HG02798 (cell line): ENCODE results near the gene NEB.
"Not testable (repeated sequence)": the region's sequence is repeated elsewhere in the genome, so short reads cannot be mapped to it uniquely, and the experiment has no call there.

Source experiments
- ATAC-seq: cut with Tn5 transposase; IDR thresholded peaks from one replicate; pipeline ENCODE4 v1.9.1; 2021; ENCODE audit warnings: mild to moderate bottlenecking; ENCODE audit not compliant: unreplicated experiment, poor library complexity

Gene NEB

DNA sequence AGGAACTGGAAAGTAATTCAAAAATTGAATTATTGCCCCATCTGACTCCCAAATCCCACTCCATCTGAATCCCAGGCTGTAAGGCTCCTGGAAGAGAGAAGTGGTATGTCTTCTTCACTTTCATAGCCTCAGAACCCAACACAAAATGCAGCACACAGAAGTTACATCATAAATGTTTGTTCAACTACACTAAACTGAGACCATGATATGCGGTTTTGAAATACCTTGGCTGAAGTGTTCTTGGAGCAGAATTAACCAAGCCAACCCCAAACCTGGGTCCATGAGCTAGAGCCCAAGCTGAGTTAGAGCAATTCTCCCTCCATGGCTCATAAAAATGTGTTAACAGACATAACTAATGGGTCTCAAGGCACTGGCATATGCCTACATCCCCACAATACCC lies 23.3 kb downstream of the NEB start:
- ATAC-seq: no peak

DNA sequence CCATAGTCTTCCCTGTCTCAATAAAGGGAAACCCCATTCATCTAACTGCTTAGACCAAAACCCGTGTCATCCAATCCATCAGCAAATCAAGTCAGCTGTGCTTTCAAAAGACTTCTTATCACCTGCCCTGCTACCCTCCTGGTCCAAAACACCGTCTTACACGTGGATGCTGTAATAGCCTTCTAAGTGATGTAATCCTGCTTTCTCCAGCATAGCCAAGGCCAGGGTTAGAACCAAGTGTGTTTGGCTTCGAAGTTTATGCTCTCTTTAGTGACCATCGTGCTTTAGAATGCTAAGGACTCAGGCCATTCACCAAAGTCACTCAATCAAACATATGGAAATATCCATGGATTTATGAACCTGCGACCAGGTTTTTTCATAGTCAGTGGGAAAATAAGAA lies 25.5 kb downstream of the NEB start:
- ATAC-seq: no peak

DNA sequence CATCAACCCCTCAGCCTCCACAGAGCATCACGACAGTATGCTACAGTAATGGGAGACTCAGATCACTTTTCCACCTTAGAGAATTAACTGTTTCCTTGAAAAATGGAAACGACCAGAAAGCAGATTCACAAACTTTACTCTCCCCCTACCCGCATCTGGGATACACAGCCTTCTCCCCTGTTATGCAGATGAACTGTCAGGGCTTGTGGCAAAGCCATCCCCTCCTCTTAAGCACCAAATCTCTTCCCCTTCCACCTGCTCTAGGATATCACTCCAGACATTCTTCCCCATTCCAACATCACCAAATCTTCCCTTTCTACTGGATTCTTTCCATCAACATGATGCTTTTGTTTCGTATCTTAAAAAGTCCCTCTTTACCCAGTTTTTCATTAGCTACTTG lies 26.4 kb downstream of the NEB start:
- ATAC-seq: no peak

DNA sequence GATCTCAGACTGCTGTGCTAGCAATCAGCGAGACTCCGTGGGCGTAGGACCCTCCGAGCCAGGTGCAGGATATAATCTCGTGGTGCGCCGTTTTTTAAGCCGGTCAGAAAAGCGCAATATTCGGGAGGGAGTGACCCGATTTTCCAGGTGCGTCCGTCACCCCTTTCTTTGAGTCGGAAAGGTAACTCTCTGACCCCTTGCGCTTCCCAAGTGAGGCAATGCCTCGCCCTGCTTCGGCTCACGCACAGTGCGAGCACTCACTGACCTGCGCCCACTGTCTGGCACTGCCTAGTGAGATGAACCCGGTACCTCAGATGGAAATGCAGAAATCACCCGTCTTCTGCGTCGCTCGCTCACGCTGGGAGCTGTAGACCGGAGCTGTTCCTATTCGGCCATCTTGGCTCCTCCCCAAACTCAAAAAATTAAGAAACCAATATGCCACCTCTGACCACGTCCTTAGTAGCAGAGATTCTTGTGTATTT lies 29.8 kb downstream of the NEB start:
- not testable (repeated sequence) for ATAC-seq

DNA sequence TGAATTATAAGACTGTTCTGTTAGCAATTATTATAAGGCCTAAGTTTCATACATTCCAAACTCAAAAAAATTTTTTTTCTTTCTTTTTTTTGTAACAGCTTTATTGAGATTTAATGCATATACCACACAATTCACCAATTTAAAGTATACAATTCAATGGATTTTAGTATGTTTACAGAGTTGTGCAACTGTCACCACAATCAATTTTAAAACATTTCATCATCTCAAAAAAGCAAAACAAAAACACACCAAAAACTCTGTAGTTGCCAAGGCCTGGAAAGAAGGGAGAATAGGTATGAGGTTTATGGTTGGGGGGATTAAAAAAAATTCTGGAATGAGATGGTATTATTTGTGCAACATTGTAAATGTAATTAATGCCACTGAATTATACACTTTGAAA lies 36.1 kb downstream of the NEB start:
- not testable (repeated sequence) for ATAC-seq

DNA sequence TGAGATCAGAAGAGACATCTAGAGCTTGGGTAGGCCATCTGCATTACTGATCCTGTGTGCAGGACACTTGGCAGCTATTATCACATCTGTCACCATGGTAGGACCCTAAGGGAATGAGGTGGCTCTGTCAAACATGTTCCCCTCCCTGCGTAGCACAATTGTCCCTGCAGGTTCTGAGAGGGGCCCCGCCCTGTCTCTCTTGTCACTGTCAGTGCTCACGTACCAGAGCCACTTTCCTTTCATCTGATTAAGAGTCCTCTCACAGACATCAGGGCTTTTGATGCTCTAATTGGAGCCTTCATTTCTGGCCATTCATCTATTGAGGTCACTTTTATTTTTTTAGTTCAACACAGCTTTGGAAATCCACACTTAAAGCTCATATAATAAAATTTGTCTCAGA lies 38.5 kb downstream of the NEB start:
- ATAC-seq: no peak

DNA sequence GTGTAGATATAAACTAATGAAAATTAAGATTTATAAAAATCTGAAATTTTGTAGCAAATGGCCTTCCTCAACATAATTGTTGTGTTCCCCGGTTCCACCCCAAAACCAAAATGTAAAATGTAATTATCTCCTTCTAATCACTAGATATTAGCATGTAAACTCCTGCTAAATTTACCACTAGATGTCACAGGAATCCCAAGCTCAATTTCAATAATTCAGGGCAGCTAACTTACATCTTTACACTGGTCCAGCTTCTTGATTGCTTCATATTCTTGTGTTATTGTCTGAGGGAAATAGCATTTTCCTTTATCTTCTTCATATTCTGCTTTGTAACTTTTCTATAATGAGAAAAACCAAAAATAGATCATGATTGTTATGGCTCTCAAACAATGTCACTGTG lies 42.6 kb downstream of the NEB start:
- no peak for ATAC-seq

DNA sequence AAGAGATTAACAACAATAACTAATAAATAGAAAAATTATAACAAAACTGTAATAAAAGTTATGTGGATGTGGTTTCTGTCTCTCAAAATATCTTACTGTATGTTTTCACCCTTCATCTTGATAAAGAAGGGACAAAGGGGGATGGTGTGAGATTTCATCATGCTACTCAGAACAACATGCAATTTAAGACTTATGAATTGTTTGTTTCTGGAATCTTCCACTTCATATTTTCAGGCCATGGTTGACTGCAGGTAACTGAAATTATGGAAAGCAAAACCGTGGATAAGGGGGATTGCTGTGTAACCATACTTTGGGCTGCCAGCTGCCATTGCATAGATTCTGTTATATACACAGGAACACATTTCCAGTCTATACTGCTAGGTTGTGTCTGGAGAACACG lies 45.6 kb downstream of the NEB start:
- ATAC-seq: no peak

DNA sequence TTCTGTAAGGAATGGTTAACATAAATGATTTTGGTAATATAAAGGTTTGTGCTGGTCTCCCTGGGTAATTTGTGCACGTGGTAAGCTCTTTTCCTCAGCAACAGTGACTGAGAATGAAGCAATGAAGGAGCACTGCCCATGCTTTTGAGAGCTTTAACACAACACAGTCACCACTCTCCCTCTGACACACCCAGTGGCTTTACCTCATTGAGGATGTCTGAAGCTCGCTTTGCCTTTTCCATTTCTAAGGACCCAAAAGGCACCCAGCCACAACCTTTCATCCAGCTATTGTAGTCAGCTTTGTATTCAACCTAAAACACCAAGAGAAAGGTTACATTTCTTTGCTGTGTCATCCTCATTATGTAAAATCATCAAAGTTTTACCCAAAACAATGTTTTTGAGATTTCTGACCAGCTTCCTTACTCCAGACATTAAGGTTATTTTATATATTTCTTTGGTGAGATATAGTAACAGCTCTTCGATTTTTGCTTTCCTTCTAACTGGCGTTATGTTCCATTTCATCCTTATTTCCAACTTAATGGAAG lies 51.7 kb downstream of the NEB start:
- no peak for ATAC-seq

DNA sequence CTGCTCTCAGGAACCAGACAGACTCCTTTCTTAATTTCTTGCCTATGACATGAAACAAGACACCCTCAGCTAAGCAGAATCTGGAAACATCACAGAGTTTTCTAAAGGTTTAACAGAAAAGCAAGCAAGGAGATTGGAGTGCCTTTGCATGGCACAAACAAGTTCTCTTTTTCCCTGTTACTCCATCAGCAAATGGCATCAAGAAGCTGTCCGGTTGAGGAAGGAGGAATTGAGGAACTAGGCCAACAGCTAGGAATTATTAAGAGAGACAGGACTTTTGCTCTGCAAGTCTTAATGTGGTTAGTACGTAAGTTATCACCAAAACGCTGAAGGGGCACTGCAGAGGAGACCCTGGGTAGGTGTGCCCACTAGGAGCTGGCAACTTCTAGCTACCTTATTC lies 53.2 kb downstream of the NEB start:
- ATAC-seq: no peak

DNA sequence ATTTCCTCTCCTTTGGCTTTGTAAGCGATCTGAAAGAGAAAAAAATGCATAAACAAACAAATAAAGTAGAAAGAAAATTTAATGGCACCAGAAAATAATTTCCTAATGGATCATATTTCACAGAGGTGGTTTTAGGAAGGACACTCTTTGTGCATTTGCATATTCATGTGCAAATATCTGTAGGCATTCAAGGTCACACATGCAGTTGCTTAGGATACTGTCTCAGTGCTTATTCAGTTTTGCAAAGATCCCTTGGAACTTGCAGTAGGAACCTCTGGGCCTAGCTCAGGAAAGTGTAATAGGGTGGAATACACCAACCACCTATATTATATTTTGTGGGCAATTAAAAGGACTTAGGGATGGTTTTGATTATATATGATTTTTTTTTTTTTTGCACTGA lies 54.3 kb downstream of the NEB start:
- no peak for ATAC-seq

DNA sequence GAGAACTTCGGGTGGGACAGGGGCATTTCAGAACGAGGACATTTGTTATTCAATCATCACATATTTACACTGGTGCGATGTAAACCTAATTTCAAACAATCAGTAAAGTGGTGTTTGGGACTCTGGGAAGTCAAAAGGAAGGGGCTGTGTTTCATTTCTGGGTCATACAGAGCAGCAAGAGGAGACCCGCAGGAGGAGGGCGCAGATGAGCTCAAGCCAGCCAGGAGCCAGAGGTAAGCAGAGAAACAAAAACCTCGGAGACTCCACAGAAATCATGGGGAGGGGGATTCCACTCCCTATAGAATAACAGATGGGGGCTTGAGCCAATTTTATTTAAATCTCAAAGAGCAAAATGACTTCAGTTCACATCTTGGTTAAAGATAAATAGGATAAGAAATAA lies 55.4 kb downstream of the NEB start:
- no peak for ATAC-seq

DNA sequence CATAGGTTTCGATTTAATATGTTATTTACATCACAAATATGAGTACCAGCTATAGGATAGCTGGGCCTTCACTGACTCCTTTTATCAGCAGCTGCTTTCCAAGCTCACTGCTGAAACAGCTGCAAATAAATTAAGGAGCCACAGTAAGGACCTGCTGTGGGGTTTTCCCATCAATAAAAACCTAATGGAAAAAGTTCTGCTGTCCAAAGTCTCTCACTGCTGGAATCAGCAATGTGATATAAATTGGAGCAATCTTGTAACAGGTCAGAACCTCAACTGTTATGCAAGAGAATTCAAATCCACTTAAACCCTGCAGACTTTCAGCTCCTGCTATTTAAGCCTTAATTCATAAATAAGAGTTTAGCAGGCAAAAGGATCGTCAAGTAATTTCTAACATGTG lies 61.3 kb downstream of the NEB start:
- no peak for ATAC-seq

DNA sequence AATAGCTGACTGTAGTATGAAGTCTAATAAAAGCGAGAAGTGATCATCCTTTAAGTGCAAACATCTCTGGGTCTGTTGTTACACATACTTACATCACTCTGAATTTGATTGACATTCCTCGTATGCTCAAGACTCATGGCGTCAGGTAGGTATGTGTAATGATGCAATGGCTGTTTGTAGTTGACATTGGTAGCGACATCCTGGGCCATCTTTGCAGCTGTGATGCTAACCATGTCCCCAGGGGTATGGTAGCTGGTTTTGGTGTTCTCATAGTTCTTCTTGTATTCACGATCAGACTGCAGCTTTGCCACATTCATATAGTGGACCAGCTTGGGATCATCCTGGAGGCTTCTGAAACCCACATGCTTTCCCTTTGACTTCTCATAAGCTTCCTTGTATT lies 62.0 kb downstream of the NEB start:
- no peak for ATAC-seq

DNA sequence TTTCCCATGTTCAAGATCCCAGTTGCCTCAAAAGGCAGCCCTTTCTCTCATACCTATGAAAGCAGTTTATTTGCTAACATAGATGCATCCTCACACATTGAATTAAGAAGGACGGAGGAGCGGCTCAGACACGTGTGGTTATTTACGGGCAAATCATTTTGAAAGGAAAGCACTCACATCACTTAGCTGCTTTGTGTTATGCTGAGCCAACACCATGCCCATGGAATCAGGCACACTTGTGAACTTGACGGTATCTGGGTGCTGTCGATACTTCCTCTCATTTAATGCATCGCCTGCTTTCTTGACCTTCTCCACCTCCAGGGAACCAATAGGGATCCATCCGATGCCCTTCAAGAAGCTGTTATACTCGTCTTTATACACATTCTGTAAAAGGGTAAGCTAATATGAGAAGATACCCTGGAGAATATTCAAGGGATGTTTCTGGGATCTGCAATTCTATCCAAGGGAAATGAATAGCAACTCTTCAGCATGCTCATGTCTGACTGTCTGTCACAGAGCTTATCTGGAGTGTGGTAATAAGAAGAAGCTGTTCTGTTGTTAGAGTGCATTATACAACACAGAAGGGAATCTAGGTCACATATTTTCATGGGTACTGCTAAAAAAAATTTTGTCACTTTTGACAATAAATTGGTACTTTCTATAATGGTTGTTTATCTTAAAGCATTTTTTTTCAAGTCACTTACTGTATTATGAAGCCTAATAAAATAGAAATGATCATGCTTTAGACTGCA lies 63.3 kb downstream of the NEB start:
- no peak for ATAC-seq

DNA sequence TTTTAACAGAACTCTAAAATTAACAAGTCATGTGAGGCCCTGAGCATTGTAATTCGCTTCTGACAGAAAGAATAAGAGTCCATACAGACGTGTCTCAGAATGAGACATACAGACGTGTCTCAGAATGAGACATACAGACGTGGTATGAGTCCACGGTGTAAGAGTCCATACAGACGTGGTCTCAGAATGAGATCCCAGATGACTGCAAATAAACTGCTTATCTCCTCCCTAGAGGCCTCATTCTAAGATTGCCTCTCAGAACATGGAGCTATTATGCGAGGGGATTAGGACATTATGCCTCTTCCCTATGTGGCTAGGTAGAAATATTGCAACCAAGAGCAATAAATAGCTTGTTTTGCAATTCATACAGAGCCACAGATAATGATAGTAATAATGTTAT lies 63.9 kb downstream of the NEB start:
- peak; percentile 84 for ATAC-seq

DNA sequence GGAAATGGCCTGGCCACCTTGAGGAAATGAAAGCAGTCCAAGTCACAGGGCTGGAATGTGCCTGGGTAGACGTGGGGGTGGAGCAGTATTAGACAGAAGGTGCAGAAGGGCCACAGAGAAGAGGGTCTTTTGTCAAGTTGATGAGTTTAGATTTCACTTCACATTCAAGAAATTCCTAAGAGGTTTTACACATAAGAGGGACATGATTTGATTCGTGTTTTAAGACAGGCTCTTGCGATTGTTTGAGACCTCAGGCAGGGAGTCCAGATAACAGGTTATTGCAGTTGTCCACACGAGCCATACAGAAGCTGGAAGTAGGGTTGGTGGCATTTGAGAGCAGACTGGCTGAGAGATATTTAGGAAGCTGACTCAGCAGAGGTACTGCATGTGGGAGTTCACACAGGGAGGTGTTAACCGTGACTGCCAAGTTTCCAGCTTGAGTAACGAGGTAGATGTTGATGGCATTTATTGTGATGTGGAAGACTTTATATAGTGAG lies 64.6 kb downstream of the NEB start:
- peak; percentile 34 for ATAC-seq

DNA sequence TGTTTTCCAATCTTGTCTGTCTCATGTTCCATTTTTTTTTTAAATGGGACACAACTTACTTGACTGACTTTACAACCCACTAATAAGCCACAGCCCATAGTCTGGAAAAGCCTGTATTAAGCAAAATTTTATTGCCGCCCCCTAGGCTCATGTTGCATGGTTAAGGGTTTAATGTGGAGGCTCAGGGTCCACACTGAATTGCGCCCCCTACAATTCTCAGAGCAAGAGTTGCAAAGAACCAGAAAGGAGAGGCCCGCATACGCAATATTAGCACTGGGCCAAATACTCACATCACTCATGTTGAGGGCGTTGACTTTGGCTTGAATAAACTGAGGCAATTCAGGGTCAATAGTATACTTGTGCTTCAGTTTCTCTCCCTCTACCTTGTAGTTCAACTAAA lies 65.5 kb downstream of the NEB start:
- ATAC-seq: no peak

DNA sequence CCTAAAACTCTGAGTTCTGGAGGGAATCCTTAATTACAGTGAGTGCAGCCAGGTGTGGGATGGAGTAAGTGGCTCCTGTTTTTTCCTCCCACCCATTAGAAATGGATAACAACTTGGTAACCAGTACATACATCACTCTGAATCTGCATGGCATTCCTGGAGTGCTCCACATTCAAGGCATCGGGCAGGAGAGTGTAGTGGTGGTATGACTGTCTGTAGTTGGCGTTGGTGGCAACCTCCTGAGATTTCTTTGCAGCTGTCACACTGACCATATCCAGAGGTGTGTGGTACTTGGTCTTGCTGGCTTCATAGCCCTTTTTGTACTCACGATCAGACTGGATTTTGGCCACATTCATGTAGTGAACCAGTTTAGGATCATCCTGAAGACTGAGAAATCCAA lies 68.3 kb downstream of the NEB start:
- no peak for ATAC-seq

DNA sequence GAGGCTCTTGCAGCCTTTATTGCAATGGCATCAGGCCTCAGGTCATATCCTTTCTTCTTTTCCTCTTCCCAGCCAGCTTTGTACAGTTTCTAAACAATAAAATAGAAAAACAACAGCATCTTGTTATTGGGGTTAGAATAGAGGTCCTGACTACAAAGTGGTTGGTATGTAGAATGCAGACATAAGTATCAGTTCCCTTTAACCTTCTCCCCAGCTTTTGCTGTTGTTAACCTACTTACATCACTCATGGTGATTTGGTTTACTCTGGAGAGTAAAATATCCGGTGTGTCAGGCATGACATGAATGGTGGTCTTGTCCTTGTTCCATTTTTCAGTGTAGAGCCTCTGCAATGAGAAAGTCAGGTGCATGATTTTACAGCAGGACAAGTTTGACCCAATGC lies 69.8 kb downstream of the NEB start:
- peak; percentile 55 for ATAC-seq

DNA sequence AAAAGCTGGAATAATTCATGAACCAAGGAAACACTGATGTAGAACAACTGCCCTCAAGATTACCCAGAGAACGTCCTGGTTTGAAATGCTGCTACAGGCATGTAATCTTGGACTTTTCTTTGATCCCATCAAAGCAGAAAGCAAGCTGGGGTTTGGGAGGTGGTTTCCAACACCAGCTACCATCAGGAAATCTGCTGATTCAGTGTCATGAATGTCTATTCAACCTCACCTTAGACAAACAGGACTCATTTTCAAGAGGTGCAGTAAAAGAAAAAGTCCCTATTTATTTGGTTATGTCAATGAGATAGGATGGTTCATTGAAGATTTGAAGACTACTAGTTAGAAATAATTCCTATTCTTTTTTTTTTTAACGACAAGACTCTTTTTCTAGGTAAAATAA lies 72.7 kb downstream of the NEB start:
- ATAC-seq: no peak

DNA sequence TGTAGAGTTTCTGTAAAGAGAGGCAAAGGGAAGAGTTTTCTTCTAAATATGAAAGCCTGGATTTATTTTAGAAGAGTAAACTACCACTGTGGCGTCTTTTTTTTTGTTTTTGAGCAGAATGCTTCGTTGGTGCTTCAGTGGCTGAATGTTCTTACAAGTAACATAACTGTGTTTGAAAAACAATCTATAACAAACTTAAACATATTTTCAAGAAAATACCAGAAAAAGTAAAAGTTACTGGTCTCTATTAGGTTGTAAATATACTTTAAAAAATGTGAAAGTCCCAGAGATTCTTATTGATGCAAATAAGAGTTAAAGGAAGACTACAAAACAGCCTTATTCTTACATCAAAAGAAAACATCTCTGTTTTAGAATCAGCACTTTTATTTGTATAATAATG lies 76.2 kb downstream of the NEB start:
- no peak for ATAC-seq
